DND-41 (cell line): ENCODE results near the gene RASGRP2.

ENCODE experiments used
- ATAC-seq: fragments of 200-7000 bp; cut with Tn5 transposase; 3 replicates; pipeline ENCODE4 v1.9.1; 2021; ENCODE audit warnings: low read depth; ENCODE audit not compliant: insufficient read depth
- DNase-seq: peaks from one replicate; pipeline ENCODE4 v3.0.0-alpha.2; 2020
- H2AFZ ChIP-seq: 2 replicates; pipeline ENCODE4 v1.6.0; 2012; ENCODE audit warnings: low read depth, low read length
- H3K27ac ChIP-seq: 2 replicates; pipeline ENCODE4 v1.5.1; 2012; ENCODE audit warnings: low read length, inconsistent platforms
- H3K27me3 ChIP-seq: fragments of 200-600 bp; sonication (generic); 2 replicates; pipeline ENCODE4 v1.6.0; 2012; ENCODE audit warnings: low read length, mild to moderate bottlenecking, inconsistent platforms; ENCODE audit not compliant: insufficient read depth, poor library complexity
- H3K36me3 ChIP-seq: 2 replicates; pipeline ENCODE4 v1.5.1; 2012; ENCODE audit warnings: low read length, inconsistent platforms; ENCODE audit not compliant: insufficient read depth
- H3K4me1 ChIP-seq: 2 replicates; pipeline ENCODE4 v1.5.1; 2012; ENCODE audit warnings: mild to moderate bottlenecking, low read length; ENCODE audit not compliant: insufficient read depth
- H3K4me2 ChIP-seq: 2 replicates; pipeline ENCODE4 v1.6.0; 2012; ENCODE audit warnings: mild to moderate bottlenecking, moderate library complexity, low read length, inconsistent platforms; ENCODE audit not compliant: insufficient read depth
- H3K4me3 ChIP-seq, 2 experiments: fragments of 200-600 bp in 1 of 2; shearing (Covaris generic) in 1 of 2; 2 replicates each; pipeline ENCODE4 v1.5.1; 2012 to 2016; ENCODE audit warnings: inconsistent platforms in 2 of 2, low read length in 2 of 2, mild to moderate bottlenecking in 2 of 2, low read depth in 1 of 2, moderate library complexity in 1 of 2
- H3K79me2 ChIP-seq: 2 replicates; pipeline ENCODE4 v1.6.0; 2012; ENCODE audit warnings: low read length, inconsistent platforms; ENCODE audit not compliant: insufficient read depth
- H3K9ac ChIP-seq: 2 replicates; pipeline ENCODE4 v1.6.0; 2012; ENCODE audit warnings: low read depth, mild to moderate bottlenecking, inconsistent platforms, low read length, moderate library complexity
- H3K9me3 ChIP-seq: 2 replicates; pipeline ENCODE4 v1.5.1; 2012; ENCODE audit warnings: low read length, moderate library complexity, mild to moderate bottlenecking, inconsistent platforms; ENCODE audit not compliant: insufficient read depth, severe bottlenecking
- H4K20me1 ChIP-seq: 2 replicates; pipeline ENCODE4 v1.6.0; 2012; ENCODE audit warnings: low read length; ENCODE audit not compliant: insufficient read depth
- EZH2 ChIP-seq: IDR thresholded peaks from 3 replicates; pipeline ENCODE4 v1.6.1; 2012; ENCODE audit warnings: borderline replicate concordance, low read depth, mild to moderate bottlenecking, moderate library complexity, low read length, inconsistent platforms; ENCODE audit not compliant: severe bottlenecking
- TF ChIP-seq, protein P1 (sequence below): IDR thresholded peaks from 2 replicates; pipeline ENCODE4 v1.5.1; 2012; ENCODE audit warnings: borderline replicate concordance, low read length, moderate library complexity, mild to moderate bottlenecking; ENCODE audit not compliant: poor library complexity, severe bottlenecking; ENCODE audit errors: extremely low read depth

The RASGRP2 gene

DNA sequence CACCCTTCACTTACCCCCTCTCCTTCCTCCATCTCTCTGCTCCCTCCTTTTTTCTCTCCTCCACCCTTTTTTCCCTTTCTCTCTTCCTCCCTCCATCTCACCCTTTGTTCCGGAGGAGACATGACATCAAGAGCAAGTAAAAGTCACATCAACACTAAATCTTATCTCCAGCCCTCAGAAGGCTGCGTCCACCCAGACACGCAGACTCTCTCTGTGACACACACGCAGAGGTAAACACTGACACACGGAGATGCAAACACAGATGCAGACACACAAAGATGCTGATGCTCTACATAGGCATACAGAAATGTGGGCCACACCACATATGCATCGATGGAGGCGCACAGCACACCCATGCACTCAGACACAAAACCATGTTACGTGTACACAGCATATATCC is 47.9 kb downstream of the RASGRP2 start:
- Histone ChIP-seq H3K4me3 (no peak overlapping the region), H3K4me2 (no peak overlapping the region), H3K79me2 (no peaks in the 10 kb centered on the region), H4K20me1 (no peaks in the 10 kb centered on the region), H3K36me3 (no peaks in the 10 kb centered on the region), H3K4me1 (no peaks in the 10 kb centered on the region), H2AFZ (no peak overlapping the region), H3K9ac (no peak overlapping the region), H3K27me3 (peaks cover 39% of the 10 kb centered on the region), H3K9me3 (no peaks in the 10 kb centered on the region), H3K27ac (no peak overlapping the region)
- no peak for DNase-seq
- no peak for ATAC-seq
- TF ChIP-seq EZH2, result no peak

DNA sequence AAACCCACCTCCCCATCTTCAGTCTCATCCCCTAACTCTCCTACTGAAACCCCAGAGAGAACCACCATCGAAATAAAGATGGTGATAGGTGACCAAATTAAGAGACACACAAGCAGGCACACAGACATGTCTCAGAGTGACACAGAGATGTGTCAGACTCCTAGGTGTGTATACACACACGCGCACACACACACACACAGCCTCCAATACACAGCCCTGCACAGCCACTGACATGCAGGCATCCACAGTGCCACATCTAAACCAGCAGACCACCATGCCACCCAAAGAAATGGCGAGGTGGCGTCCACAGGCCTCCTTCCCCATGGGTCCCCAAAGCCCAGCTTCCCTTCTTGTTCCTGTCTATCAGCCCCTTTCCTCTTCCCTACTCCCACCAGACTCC is 48.4 kb downstream of the RASGRP2 start:
- no peak for DNase-seq
- Histone ChIP-seq H3K4me1 (no peaks in the 10 kb centered on the region), H4K20me1 (no peaks in the 10 kb centered on the region), H3K27ac (no peak overlapping the region), H3K9ac (no peak overlapping the region), H3K36me3 (no peaks in the 10 kb centered on the region), H2AFZ (no peak overlapping the region; the same call in 1 of the 2 replicates), H3K27me3 (peaks cover 39% of the 10 kb centered on the region), H3K4me3 (no peak overlapping the region), H3K9me3 (no peaks in the 10 kb centered on the region), H3K79me2 (no peaks in the 10 kb centered on the region), H3K4me2 (no peak overlapping the region)
- no peak for ATAC-seq
- TF ChIP-seq, protein P1, sequence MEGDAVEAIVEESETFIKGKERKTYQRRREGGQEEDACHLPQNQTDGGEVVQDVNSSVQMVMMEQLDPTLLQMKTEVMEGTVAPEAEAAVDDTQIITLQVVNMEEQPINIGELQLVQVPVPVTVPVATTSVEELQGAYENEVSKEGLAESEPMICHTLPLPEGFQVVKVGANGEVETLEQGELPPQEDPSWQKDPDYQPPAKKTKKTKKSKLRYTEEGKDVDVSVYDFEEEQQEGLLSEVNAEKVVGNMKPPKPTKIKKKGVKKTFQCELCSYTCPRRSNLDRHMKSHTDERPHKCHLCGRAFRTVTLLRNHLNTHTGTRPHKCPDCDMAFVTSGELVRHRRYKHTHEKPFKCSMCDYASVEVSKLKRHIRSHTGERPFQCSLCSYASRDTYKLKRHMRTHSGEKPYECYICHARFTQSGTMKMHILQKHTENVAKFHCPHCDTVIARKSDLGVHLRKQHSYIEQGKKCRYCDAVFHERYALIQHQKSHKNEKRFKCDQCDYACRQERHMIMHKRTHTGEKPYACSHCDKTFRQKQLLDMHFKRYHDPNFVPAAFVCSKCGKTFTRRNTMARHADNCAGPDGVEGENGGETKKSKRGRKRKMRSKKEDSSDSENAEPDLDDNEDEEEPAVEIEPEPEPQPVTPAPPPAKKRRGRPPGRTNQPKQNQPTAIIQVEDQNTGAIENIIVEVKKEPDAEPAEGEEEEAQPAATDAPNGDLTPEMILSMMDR, result no peak

DNA sequence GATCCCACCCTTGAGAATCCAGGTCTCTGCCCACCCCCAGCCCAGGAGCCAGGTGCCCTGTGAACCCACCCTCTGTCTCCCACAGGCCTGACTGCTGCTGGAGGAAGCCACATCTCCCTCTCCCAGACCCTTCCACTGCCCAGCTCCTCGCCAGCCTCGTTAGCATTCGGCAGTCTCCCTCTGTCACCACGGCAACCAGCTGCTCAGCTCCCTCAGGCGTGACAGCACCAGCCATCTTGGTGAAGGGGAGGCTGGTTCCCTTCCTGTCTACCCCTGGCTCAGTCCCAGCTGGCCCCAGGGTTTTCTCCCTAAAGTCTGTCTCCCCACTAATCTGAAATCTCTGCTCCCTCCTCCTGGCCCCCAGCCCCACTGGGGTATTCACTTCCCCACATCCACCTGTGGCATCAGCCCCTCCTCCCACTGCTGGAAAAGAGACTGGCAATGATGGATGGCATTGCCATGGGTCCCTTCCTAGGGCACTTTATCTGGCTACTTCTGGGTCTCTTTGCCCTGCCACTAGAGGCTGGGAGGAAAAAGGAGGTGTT is 49.0 kb downstream of the RASGRP2 start:
- peak; percentile 20 for DNase-seq
- H3K4me3 ChIP-seq, result no peak overlapping the region

DNA sequence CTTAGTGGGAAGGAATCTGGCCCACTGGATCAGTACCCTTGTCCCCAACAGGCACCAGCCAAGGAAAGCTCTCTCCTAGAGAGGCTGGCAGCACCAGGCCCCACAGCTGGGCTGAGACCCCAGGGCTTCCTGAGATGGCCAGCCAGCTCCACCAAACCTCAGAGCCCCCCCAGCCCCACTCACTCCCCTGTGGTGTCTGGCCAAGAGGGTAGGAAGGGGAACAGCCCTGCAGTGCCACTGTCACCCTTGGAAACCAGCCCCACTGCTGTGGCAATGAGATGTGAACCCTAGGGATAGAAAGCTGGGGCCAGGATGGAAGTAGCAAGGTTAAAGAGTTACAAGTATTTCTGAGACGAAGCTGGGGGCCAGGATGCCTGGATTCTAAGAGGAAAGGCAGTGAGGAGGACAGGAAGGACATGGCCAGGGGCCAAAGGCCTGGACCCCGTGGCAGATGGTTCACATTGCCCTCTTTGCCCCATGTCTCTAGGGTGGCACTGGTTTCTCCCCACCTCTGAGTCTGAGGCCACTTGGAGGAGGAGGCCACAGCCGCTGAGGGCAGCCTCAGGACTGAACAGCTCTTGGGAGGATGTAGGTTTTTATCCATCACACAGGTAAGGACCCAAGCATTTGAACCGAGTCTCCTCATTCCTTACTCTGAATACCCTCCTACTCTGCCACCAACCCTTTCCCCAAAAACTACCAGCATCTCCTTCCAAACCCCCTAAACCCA is 49.8 kb downstream of the RASGRP2 start:
- ATAC-seq (no peak), DNase-seq (no peak)
- H3K79me2 ChIP-seq, result no peaks in the 10 kb centered on the region
- H3K27ac ChIP-seq, result no peak overlapping the region
- H2AFZ ChIP-seq, result no peak overlapping the region
- TF ChIP-seq, protein P1, result no peak
- no peak for TF ChIP-seq EZH2
- no peak overlapping the region for H3K4me2 ChIP-seq
- no peaks in the 10 kb centered on the region for H3K36me3 ChIP-seq
- no peak overlapping the region for H3K9ac ChIP-seq
- peaks cover 39% of the 10 kb centered on the region for H3K27me3 ChIP-seq
- H3K4me1 ChIP-seq, result peaks cover 3% of the 10 kb centered on the region; the same call in 1 of the 2 replicates
- no peaks in the 10 kb centered on the region for H4K20me1 ChIP-seq
- H3K9me3 ChIP-seq, result no peaks in the 10 kb centered on the region
- H3K4me3 ChIP-seq, result no peak overlapping the region

More for the DNA sequence above, 49.0 kb downstream of the RASGRP2 start:
- Histone ChIP-seq H3K27ac (no peak overlapping the region), H3K4me1 (no peaks in the 10 kb centered on the region), H3K36me3 (no peaks in the 10 kb centered on the region), H3K27me3 (peaks cover 39% of the 10 kb centered on the region), H2AFZ (no peak overlapping the region), H3K9me3 (no peaks in the 10 kb centered on the region), H3K79me2 (no peaks in the 10 kb centered on the region), H3K4me2 (no peak overlapping the region), H3K9ac (no peak overlapping the region), H4K20me1 (no peaks in the 10 kb centered on the region)
- no peak for TF ChIP-seq EZH2
- TF ChIP-seq, protein P1, result no peak
- ATAC-seq, result peak; percentile 44; the same call in 1 of the 3 replicates
